Fibroblast of mammary gland (primary cell): ENCODE measurements around the gene SMG1.

Experiments
- DNase-seq: peaks from one replicate; pipeline ENCODE4 v3.0.0-alpha.2; 2010; ENCODE audit warnings: low read depth
- H3K4me3 ChIP-seq: 2 replicates; pipeline ENCODE4 v1.5.1; 2011; ENCODE audit warnings: low read depth, mild to moderate bottlenecking, low read length, moderate library complexity; ENCODE audit not compliant: control insufficient read depth
- TF ChIP-seq, protein P1 (sequence below): conservative IDR thresholded peaks from 2 replicates; pipeline ENCODE4 v1.5.1; 2011; ENCODE audit warnings: low read depth, low read length, inconsistent platforms; ENCODE audit not compliant: control insufficient read depth, insufficient read depth

The SMG1 gene

DNA sequence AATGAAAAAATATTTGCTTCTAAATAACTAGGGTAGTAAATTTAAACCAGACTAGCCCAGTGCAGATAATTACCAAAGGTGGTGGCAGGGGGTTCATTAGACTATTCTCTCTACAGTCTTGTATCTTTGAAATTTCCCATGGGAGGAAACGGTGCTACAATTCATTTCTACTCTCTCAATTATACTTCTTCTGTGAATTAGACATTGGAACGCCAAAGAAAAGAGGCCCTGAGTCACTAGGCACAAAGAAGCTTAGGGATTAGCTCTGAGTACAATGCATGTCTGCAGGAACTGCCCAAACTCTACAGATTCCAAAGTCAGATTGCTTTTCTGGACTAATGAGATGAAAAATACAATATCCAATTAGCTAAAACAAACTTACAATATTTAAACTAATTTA lies 94.2 kb downstream of the SMG1 start:
- DNase-seq: no peak
- TF ChIP-seq, protein P1, sequence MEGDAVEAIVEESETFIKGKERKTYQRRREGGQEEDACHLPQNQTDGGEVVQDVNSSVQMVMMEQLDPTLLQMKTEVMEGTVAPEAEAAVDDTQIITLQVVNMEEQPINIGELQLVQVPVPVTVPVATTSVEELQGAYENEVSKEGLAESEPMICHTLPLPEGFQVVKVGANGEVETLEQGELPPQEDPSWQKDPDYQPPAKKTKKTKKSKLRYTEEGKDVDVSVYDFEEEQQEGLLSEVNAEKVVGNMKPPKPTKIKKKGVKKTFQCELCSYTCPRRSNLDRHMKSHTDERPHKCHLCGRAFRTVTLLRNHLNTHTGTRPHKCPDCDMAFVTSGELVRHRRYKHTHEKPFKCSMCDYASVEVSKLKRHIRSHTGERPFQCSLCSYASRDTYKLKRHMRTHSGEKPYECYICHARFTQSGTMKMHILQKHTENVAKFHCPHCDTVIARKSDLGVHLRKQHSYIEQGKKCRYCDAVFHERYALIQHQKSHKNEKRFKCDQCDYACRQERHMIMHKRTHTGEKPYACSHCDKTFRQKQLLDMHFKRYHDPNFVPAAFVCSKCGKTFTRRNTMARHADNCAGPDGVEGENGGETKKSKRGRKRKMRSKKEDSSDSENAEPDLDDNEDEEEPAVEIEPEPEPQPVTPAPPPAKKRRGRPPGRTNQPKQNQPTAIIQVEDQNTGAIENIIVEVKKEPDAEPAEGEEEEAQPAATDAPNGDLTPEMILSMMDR: no peak
- no peak overlapping the region for H3K4me3 ChIP-seq

DNA sequence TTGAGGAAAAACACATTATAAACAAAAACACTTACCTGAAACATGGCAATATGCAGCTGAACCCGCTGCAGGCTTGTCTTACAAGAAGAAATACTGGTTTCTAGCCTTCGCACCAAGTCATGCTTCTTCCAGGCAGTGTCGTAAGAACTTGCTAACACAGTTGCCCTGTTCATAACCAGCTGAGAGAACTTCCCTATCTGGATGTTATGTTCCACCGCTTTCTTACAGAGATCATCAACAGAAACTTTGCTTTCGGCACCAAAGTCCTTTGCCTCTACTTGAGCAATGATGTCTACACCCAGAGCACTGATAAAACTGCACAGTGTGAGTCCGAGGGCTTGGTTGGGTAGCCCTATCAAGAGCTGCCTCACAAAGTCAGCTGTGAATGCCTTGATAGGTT lies 97.0 kb downstream of the SMG1 start:
- no peak overlapping the region for H3K4me3 ChIP-seq
- no peak for DNase-seq
- TF ChIP-seq, protein P1: no peak

DNA sequence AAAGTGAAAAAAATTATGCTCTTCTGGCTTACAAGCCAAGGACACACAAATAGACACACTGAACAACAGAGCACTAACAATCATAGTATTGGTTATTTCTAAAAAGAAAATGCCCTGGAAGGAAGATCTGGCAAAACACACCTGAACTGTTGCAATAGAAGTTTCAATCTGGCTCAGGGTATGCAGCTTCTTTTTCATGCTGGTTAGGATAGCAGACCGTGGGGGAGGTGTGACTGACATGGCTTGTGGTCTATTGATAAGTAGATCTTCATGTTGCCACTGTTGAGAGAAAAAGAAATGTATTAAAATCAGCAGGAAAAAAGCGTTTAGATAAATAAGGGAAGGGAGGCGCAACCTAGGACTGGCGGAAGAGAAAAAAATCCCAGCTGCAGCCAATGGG lies 98.3 kb downstream of the SMG1 start:
- no peak for DNase-seq
- no peak overlapping the region for H3K4me3 ChIP-seq
- TF ChIP-seq, protein P1: no peak

DNA sequence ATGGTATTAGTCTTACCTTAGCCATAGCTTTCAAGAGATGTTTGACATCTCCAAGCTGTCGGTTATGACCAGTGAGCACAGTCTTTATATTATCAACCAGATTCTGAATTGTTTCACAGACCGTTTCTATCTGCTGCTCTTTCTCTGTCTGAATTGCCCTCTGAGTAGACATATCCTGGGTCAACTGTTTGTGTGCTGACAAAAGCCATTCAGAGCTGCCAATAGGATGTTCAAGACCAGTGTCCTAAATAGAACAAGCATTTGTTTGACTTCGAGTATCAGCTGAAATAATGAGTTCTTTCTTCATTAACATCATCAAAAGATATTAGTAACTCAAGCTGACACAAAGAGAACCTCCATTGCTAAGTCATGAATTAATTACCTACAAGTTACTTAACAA lies 109.9 kb downstream of the SMG1 start:
- H3K4me3 ChIP-seq: no peak overlapping the region
- DNase-seq: no peak
- TF ChIP-seq, protein P1: no peak

DNA sequence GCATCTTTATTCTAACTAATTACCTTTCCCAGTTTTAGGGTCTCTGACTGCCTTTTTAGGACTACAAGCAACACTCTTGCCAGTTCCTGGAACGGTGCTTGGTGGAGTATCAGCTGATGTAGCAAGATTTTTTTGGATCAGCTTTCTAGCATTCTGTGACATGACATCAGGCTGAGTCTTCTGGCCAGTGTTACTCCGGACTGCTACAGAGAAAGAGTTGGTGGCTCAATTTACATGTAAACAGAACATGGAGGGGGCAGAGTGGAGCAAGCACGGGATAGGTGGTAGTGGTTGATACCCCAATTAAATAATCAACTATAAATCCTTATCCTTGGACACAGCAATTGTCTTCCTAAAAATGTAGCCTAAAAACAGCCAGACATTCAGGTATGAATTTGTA lies 114.3 kb downstream of the SMG1 start:
- DNase-seq: no peak
- no peak overlapping the region for H3K4me3 ChIP-seq
- TF ChIP-seq, protein P1: no peak

DNA sequence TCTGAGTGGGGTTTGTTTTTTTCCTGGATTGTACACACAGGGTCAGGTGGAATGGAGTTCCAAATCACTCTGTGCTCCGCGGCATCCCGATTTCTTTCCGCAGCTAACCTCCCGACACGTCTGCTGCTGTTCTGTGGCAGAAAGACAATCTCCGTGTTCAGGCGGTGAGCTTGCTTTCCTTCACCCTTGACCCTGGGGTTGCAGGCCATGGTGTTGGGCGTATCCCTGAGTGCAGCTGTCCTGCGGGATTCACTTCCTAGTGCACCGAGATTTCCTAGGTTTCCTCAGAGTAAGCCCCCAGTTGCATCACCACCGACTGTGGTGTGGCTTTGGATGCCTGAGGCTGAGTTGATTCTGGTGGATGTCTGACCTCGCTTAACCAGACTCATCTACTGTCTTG lies 117.0 kb downstream of the SMG1 start:
- TF ChIP-seq, protein P1: no peak
- DNase-seq: no peak
- H3K4me3 ChIP-seq: no peak overlapping the region

DNA sequence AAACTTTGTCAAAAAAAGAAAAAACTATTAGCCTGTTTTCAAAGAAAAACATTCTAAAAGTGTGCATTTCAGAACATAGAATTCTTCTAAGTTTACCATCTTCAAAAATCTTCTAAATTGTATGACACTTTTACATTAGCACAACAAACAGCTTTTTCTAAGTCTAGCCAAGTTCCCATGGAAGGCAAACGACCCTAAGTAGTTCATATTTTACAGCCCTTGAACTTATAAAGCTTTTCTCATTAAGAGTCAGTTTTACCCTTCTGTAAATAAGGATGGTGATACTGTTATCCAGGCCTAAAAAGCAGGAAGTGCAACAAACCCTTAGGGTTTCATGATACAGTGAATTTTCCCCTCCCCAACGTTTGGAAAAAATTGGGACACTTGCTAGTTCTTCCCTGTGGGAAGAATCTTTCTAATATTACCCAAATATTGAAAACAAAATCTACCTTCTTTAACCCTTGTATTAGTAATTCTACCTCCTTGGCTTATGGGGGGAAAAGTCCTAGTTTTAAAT lies 120.9 kb downstream of the SMG1 start:
- H3K4me3 ChIP-seq: no peak overlapping the region
- TF ChIP-seq, protein P1: no peak

More for the DNA sequence above, 120.9 kb downstream of the SMG1 start:
- no peak for DNase-seq
